Suprapubic skin (tissue), 4 donors: ENCODE measurements around the gene RPGRIP1L. TPM values are rescaled to one million over a fixed set of nuclear protein-coding genes. Genes with fewer than 3 reads are reported as not detected.
A peak's percentile ranks its signal among the peaks of the same experiment; 100 is the strongest.

Source experiments
- DNase-seq, 2 donors: peaks; one replicate each; pipeline ENCODE4 v3.0.0-alpha.2; 2019; ENCODE audit warnings: low spot score in 2 of 2
- H3K27ac ChIP-seq: fragments of 200-600 bp; sonication (generic); one replicate; pipeline ENCODE4 v1.5.1; 2019
- H3K27me3 ChIP-seq: fragments of 200-600 bp; sonication (generic); one replicate; pipeline ENCODE4 v1.5.1; 2019
- H3K36me3 ChIP-seq: fragments of 200-600 bp; sonication (generic); one replicate; pipeline ENCODE4 v1.5.1; 2019
- H3K4me1 ChIP-seq: fragments of 200-600 bp; sonication (generic); one replicate; pipeline ENCODE4 v1.5.1; 2019
- H3K4me3 ChIP-seq: fragments of 200-600 bp; sonication (generic); one replicate; pipeline ENCODE4 v1.5.1; 2019; ENCODE audit warnings: mild to moderate bottlenecking
- H3K9me3 ChIP-seq: fragments of 200-600 bp; sonication (generic); one replicate; pipeline ENCODE4 v1.5.1; 2019
- CTCF ChIP-seq, 2 donors: fragments of 200-600 bp in 1 of 2; fragments of 450-650 bp in 1 of 2; sonication (generic) in 1 of 2; IDR thresholded peaks; one replicate each; pipeline ENCODE4 v1.5.1; 2016 to 2019; ENCODE audit warnings: antibody characterized with exemption in 2 of 2, mild to moderate bottlenecking in 1 of 2, moderate library complexity in 1 of 2
- EP300 ChIP-seq: sonication (generic); formaldehyde crosslinking; IDR thresholded peaks from one replicate; pipeline ENCODE4 v1.6.1; 2017; ENCODE audit warnings: antibody characterized with exemption
- POLR2A ChIP-seq, 2 donors: fragments of 450-650 bp; IDR thresholded peaks; one replicate each; pipeline ENCODE4 v1.6.1; 2017; ENCODE audit warnings: antibody characterized with exemption in 2 of 2, mild to moderate bottlenecking in 2 of 2, moderate library complexity in 2 of 2
- POLR2AphosphoS5 ChIP-seq, 3 donors: sonication (generic); formaldehyde crosslinking; IDR thresholded peaks; one replicate each; pipeline ENCODE4 v1.6.1; 2017; ENCODE audit warnings: antibody characterized with exemption in 3 of 3
- WGBS: methylation state at CpG from one replicate; pipeline ENCODE4 v1.1.5; 2018; 5-methylcytosine and 5-hydroxymethylcytosine counted together
- total RNA-seq, 4 donors: library from RNA; depleted of rRNA; stranded (reverse); fragments of >200 nt; gene quantifications; one replicate each; pipeline ENCODE4 v1.1.0, GENCODE V29; 2016

Gene RPGRIP1L
- total RNA-seq, 4 donors from 2014 or later: 2.4 to 7.2 (median 3.8) TPM

DNA sequence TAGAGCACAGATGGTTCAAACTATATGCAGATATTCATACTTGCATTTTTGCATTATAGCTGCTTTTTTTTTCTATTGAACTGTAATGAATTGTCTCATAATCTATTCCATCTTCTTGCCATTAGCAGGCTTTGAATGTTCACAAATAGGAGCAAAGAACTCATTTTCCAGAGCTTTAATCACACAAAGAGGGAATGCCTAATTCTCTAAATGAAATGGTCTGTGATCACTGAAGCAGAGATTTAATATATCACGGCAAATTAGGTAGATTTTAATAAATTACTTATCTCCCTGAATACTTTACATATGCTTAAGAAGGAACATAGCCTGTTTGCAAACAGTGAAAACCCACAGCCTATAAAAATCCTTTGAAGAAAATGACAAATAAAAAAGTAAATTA is 103.0 kb downstream of the RPGRIP1L start:
- no peak for DNase-seq

DNA sequence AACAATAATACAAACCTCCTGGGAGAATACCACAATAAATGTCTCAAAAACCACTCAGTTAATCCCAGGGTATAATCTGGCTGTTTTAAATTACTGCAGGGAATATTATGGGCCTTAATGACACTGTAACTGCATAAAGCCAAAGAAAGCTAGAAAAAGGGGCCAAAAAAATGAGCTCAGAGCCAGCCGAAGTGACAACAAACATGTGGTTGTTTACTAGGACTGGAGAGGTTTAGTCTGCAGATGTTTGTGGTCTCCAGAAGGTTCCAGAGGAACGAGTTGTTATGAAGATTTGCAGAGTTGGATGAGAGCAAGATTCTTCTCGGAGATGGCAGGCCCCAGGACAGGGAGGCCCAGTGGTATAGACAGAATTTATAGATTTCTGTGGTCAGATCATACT is 103.5 kb downstream of the RPGRIP1L start:
- Histone ChIP-seq H3K4me1 (peaks cover 20% of the 10 kb centered on the region), H3K27ac (no peak overlapping the region), H3K36me3 (peaks cover 1% of the 10 kb centered on the region), H3K9me3 (no peaks in the 10 kb centered on the region), H3K27me3 (no peaks in the 10 kb centered on the region), H3K4me3 (no peak overlapping the region)
- 44% methylated on average over 3 of the region's 3 CpGs for WGBS
- TF ChIP-seq POLR2A (IDR thresholded peaks at IDR 0.05) (no peak), EP300 (no peak), CTCF (IDR thresholded peaks at IDR 0.05) (no peak), POLR2AphosphoS5 (IDR thresholded peaks at IDR 0.05) (no peak)
- DNase-seq: no peak

More for the DNA sequence above, 103.0 kb downstream of the RPGRIP1L start:
- H3K27ac ChIP-seq: no peak overlapping the region
- H3K27me3 ChIP-seq: no peaks in the 10 kb centered on the region
- WGBS: 79% methylated on average over 1 of the region's 1 CpG
- H3K4me1 ChIP-seq: peaks cover 20% of the 10 kb centered on the region
- no peak overlapping the region for H3K4me3 ChIP-seq
- TF ChIP-seq POLR2A (IDR thresholded peaks at IDR 0.05) (no peak), POLR2AphosphoS5 (IDR thresholded peaks at IDR 0.05) (no peak), EP300 (no peak), CTCF (IDR thresholded peaks at IDR 0.05) (no peak)
- H3K36me3 ChIP-seq: peaks cover 4% of the 10 kb centered on the region
- H3K9me3 ChIP-seq: no peaks in the 10 kb centered on the region

DNA sequence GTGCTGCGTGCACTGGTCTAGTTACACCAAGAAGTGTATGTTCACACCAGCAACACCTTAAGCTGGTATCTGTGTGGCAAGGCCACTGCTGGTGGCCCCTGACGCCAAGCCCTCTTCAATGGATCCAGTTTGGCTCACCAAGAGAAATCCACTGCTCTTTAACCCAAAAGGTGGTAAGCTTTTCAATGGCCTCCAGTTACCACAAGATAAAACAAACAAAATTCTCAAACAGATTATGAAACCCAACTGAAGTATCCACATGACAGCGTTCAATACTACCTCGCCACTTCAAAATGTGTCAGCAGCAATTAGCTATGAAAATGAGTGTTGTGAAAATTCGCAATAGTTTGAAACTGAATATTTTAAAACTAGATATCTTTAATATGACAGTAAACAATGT is 104.1 kb downstream of the RPGRIP1L start:
- Histone ChIP-seq H3K4me3 (no peak overlapping the region), H3K27me3 (no peaks in the 10 kb centered on the region), H3K27ac (peak overlapping the region; percentile 52), H3K9me3 (peaks cover 3% of the 10 kb centered on the region), H3K36me3 (no peaks in the 10 kb centered on the region), H3K4me1 (peaks cover 20% of the 10 kb centered on the region)
- WGBS: 74% methylated on average over 5 of the region's 5 CpGs
- no peak for DNase-seq
- TF ChIP-seq POLR2AphosphoS5 (IDR thresholded peaks at IDR 0.05): no peak
- TF ChIP-seq POLR2A (IDR thresholded peaks at IDR 0.05): no peak
- no peak for TF ChIP-seq EP300
- TF ChIP-seq CTCF (IDR thresholded peaks at IDR 0.05): no peak

- Histone ChIP-seq H3K27ac (peak overlapping the region; percentile 52), H3K27me3 (no peaks in the 10 kb centered on the region), H3K9me3 (peaks cover 3% of the 10 kb centered on the region), H3K4me3 (no peak overlapping the region), H3K4me1 (peaks cover 20% of the 10 kb centered on the region), H3K36me3 (no peaks in the 10 kb centered on the region)
- DNase-seq: no peak
- TF ChIP-seq EP300: no peak
- no peak for TF ChIP-seq POLR2A (IDR thresholded peaks at IDR 0.05)
- TF ChIP-seq POLR2AphosphoS5 (IDR thresholded peaks at IDR 0.05): no peak
- no peak for TF ChIP-seq CTCF (IDR thresholded peaks at IDR 0.05)
- 29% methylated on average over 3 of the region's 3 CpGs for WGBS
Observed at GRCh38 chr16:53598511-53599275, 105.0 kb downstream of the RPGRIP1L start.

DNA sequence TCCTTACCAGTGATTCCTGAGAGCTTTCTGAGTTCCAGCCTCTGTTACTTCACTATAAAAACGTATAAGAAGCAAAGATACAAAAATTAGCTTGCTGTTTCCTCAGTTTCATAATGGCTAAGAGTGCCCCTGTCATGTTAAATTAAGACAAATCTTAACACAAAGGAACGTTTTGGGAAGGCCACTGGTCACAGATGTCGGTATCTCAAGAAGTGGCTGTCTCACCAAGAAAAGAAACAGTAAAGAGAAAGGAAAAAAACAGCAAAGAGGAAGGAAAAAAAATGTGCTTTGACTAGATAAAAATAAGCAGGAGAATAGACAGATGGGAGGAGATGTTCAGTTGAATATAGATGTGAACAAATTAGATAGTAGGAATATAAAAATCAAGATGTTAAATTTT is 105.9 kb downstream of the RPGRIP1L start:
- 62% methylated on average over 3 of the region's 3 CpGs for WGBS
- Histone ChIP-seq H3K36me3 (no peaks in the 10 kb centered on the region), H3K27me3 (no peaks in the 10 kb centered on the region), H3K4me3 (no peak overlapping the region), H3K9me3 (peaks cover 3% of the 10 kb centered on the region), H3K27ac (no peak overlapping the region), H3K4me1 (peaks cover 20% of the 10 kb centered on the region)
- TF ChIP-seq CTCF (IDR thresholded peaks at IDR 0.05): no peak
- no peak for TF ChIP-seq POLR2AphosphoS5 (IDR thresholded peaks at IDR 0.05)
- TF ChIP-seq POLR2A (IDR thresholded peaks at IDR 0.05): no peak
- no peak for TF ChIP-seq EP300
- no peak for DNase-seq
